Limb (tissue), 2 donors: ENCODE results near the gene NTRK3.

Source experiments
- DNase-seq, 2 donors: peaks; one replicate each; pipeline ENCODE4 v3.0.0-alpha.2; 2016; ENCODE audit errors: extremely low spot score in 2 of 2

Gene NTRK3

GRCh38 chr15:88258093-88258641, 1.6 kb upstream of the NTRK3 start:
- peak in 1 of 2 donors; percentile 60 for DNase-seq

GRCh38 chr15:88257311-88258092, 963 bp upstream of the NTRK3 start:
- peak in 1 of 2 donors; percentile 57 for DNase-seq

- peak in 1 of 2 donors; percentile 79 for DNase-seq
Observed at GRCh38 chr15:88255484-88256278, 858 bp downstream of the NTRK3 start.

- no peak for DNase-seq
Observed at GRCh38 chr15:88255087-88255483, 1.5 kb downstream of the NTRK3 start.

- no peak for DNase-seq
Observed at GRCh38 chr15:88252441-88252840, 4.1 kb downstream of the NTRK3 start.

GRCh38 chr15:88250826-88251225, 5.7 kb downstream of the NTRK3 start:
- DNase-seq, result no peak

GRCh38 chr15:88249220-88249619, 7.3 kb downstream of the NTRK3 start:
- DNase-seq, result no peak

GRCh38 chr15:88247914-88248313, 8.6 kb downstream of the NTRK3 start:
- no peak for DNase-seq

- peak; percentile 86 to 87 for DNase-seq
Observed at GRCh38 chr15:88246666-88247446, 9.7 kb downstream of the NTRK3 start.

GRCh38 chr15:88246081-88246480, 10.5 kb downstream of the NTRK3 start:
- DNase-seq, result no peak

GRCh38 chr15:88243895-88244787, 12.4 kb downstream of the NTRK3 start:
- DNase-seq, result no peak

GRCh38 chr15:88242586-88243555, 13.7 kb downstream of the NTRK3 start:
- no peak for DNase-seq

- DNase-seq, result no peak
Observed at GRCh38 chr15:88241461-88241860, 15.1 kb downstream of the NTRK3 start.

- DNase-seq, result no peak
Observed at GRCh38 chr15:88241060-88241459, 15.5 kb downstream of the NTRK3 start.

GRCh38 chr15:88239594-88239993, 16.9 kb downstream of the NTRK3 start:
- DNase-seq, result no peak

GRCh38 chr15:88238618-88239430, 17.7 kb downstream of the NTRK3 start:
- no peak for DNase-seq

- DNase-seq, result no peak
Observed at GRCh38 chr15:88234711-88235110, 21.8 kb downstream of the NTRK3 start.

- DNase-seq, result no peak
Observed at GRCh38 chr15:88233921-88234320, 22.6 kb downstream of the NTRK3 start.
